ENCODE measurements around the gene SLC27A1. TPM values are rescaled to one million over a fixed set of nuclear protein-coding genes. Genes with fewer than 3 reads are reported as not detected.

SLC27A1 gene
- total and polyA plus RNA-seq, 9 of the 15 experiments (the other 6 are each of a cell fraction or from before 2014, with no cell fraction given), result 0.06 to 3.0 (median 1.1) TPM

DNA sequence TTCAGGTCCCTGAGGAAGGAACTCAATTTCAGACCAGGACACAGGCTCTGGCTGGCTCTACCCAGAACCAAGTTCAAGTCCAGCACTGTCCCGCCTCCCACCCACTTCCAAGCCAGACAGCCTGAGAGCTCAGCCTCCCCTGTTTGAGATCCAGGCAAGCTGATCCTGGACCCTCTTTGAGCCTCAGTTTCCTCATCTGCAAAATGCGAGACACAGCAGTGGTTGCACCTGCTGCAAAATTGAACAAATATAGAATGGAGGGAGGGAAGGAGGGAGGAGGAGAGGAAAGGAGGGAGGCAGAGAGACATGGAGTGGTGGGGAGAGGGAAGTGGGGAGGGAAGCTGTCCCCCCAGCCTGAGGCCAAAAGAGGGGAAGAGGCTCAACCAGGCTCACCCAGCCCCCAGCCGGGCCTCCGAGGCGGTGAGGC lies 22.6 kb upstream of the SLC27A1 start:
- peak; percentile 14 for ATAC-seq
- peaks cover 0 to 10% of the 10 kb centered on the region in 2 experiments; a peak in 2 of 5 replicates for H3K27me3 ChIP-seq (ENCODE audit: control insufficient read depth in 2 of 2, insufficient read depth in 2 of 2, low read length in 2 of 2)
- POLR2A ChIA-PET, result interaction anchor here (0.5 to 1.3 kb wide), 5 partner anchors 19 to 834 kb away, joined by 3 to 5 read pairs (median 4); partner anchors contain the start of genes JUND, MVB12A and PGLS

More for the DNA sequence above, 22.6 kb upstream of the SLC27A1 start:
- Histone ChIP-seq H3K9me1 (ENCODE audit: control insufficient read depth, insufficient read depth, low read length) (no peaks in the 10 kb centered on the region), H4K20me1 (replicated peaks; ENCODE audit: control insufficient read depth, insufficient read depth, low read length) (no peaks in the 10 kb centered on the region), H3K4me3 (peak overlapping the region; percentile 43), H2AFZ (ENCODE audit: low read depth, low read length) (peak overlapping the region; percentile 48; the same call in 1 of the 2 replicates), H3K4me2 (ENCODE audit: insufficient read depth, low read length) (peak overlapping the region; percentile 57; the same call in 1 of the 2 replicates), H3K36me3 (ENCODE audit: control insufficient read depth, insufficient read depth, low read length) (no peaks in the 10 kb centered on the region), H3K27ac (ENCODE audit: extremely low read depth, low read depth, low read length) (no peak overlapping the region), H3K4me1 (replicated peaks in 1 of 2; ENCODE audit: control insufficient read depth in 2 of 2, insufficient read depth in 2 of 2, low read length in 2 of 2) (peaks cover 9 to 24% of the 10 kb centered on the region in 2 experiments; a peak in 4 of 5 replicates), H3K9ac (ENCODE audit: insufficient read depth in 1 of 2, low read depth in 2 of 2, low read length in 2 of 2) (peak overlapping the region in 1 of 2 experiments; percentile 89; a peak in 2 of 4 replicates), H3K79me2 (ENCODE audit: control insufficient read depth, insufficient read depth, low read length) (no peaks in the 10 kb centered on the region), H3K9me3 (replicated peaks; ENCODE audit: control insufficient read depth, insufficient read depth, low read depth, low read length) (no peaks in the 10 kb centered on the region)
- BruUV-seq (replicated peaks), result no TSS peak
- intact Hi-C loops (cut with micrococcal nuclease), result loop anchor here (2.0 kb wide), 1 partner anchor 53 kb away; the partner anchor contains the start of gene CCDC194
- DNase-seq (ENCODE audit: extremely low read depth in 1 of 4, low spot score in 3 of 4), result no peak
- TF ChIP-seq, protein P1, sequence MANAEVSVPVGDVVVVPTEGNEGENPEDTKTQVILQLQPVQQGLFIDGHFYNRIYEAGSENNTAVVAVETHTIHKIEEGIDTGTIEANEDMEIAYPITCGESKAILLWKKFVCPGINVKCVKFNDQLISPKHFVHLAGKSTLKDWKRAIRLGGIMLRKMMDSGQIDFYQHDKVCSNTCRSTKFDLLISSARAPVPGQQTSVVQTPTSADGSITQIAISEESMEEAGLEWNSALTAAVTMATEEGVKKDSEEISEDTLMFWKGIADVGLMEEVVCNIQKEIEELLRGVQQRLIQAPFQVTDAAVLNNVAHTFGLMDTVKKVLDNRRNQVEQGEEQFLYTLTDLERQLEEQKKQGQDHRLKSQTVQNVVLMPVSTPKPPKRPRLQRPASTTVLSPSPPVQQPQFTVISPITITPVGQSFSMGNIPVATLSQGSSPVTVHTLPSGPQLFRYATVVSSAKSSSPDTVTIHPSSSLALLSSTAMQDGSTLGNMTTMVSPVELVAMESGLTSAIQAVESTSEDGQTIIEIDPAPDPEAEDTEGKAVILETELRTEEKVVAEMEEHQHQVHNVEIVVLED (CRISPR knock-in tag; IDR thresholded peaks at IDR 0.05), result no peak
- TF ChIP-seq ZNF224 (CRISPR knock-in tag; IDR thresholded peaks at IDR 0.05) (no peak), TFAM (CRISPR knock-in tag; conservative IDR thresholded peaks at IDR 0.05) (no peak), CBX3 (IDR thresholded peaks at IDR 0.05; ENCODE audit: borderline replicate concordance in 1 of 2, low read length in 2 of 2) (no peak), PHB2 (IDR thresholded peaks at IDR 0.05; ENCODE audit: low read depth) (no peak), LCOR (CRISPR knock-in tag; IDR thresholded peaks at IDR 0.05) (no peak), TEAD1 (CRISPR knock-in tag; IDR thresholded peaks at IDR 0.05) (no peak)
- CTCF ChIA-PET (ENCODE audit: low intra/inter-chr PET ratio), result interaction anchor here (0.7 to 1.1 kb wide), 2 partner anchors 20 to 53 kb away, joined by 3 read pairs; no protein-coding TSS in a partner anchor
- in situ Hi-C loops (cut with MboI), result loop anchor here (5.0 kb wide), 1 partner anchor 410 kb away; the partner anchor contains the start of gene RPL18A
- FAIRE-seq, result no peak
- 3% methylated on average over 5 of the region's 5 CpGs for WGBS (ENCODE audit: insufficient coverage, low coverage, missing lambda C conversion rate)
